Sigmoid colon (tissue), 4 donors: ENCODE measurements around the gene MTR.

Experiments
- CTCF ChIP-seq, 4 experiments: fragments of 450-650 bp in 3 of 4; fragments of 200-600 bp in 1 of 4; IDR thresholded peaks; one replicate each; pipeline ENCODE4 v1.5.1; 2016 to 2019; ENCODE audit warnings: antibody characterized with exemption in 4 of 4, mild to moderate bottlenecking in 3 of 4, moderate library complexity in 2 of 4
- EP300 ChIP-seq, 4 donors: sonication (generic); formaldehyde crosslinking; IDR thresholded peaks; one replicate each; pipeline ENCODE4 v1.6.1; 2017; ENCODE audit warnings: antibody characterized with exemption in 4 of 4
- POLR2A ChIP-seq, 2 donors: fragments of 450-650 bp; IDR thresholded peaks; one replicate each; pipeline ENCODE4 v1.6.1; 2016; ENCODE audit warnings: antibody characterized with exemption in 2 of 2, mild to moderate bottlenecking in 2 of 2, moderate library complexity in 2 of 2
- POLR2AphosphoS5 ChIP-seq, 4 donors: sonication (generic); formaldehyde crosslinking; IDR thresholded peaks; one replicate each; pipeline ENCODE4 v1.6.1; 2017; ENCODE audit warnings: antibody characterized with exemption in 4 of 4

- no peak for TF ChIP-seq CTCF (IDR thresholded peaks at IDR 0.05)
- no peak for TF ChIP-seq POLR2A (IDR thresholded peaks at IDR 0.05)
- no peak for TF ChIP-seq POLR2AphosphoS5 (IDR thresholded peaks at IDR 0.05)
- no peak for TF ChIP-seq EP300 (IDR thresholded peaks at IDR 0.05)
Observed at GRCh38 chr1:236821091-236821627, 26.1 kb downstream of the MTR start.
